ENCODE data around the gene ESRRG.
"Not testable (repeated sequence)": the region's sequence is repeated elsewhere in the genome, so short reads cannot be mapped to it uniquely, and the experiment has no call there.

Gene ESRRG

GRCh38 chr1:216533776-216534175 lies 189.5 kb downstream of the ESRRG start:
- no peak for TF ChIP-seq CTCF (IDR thresholded peaks at IDR 0.05; ENCODE audit: borderline replicate concordance, control extremely low read depth, extremely low read depth, insufficient read depth, missing control alignments)
- in situ Hi-C loops (cut with MboI; ENCODE audit: low sequenced_read_pairs, unreplicated experiment), result no loop called here
- no peak for DNase-seq (ENCODE audit: low spot score)

- no peak for DNase-seq (ENCODE audit: low spot score)
- no peak for TF ChIP-seq CTCF (IDR thresholded peaks at IDR 0.05; ENCODE audit: borderline replicate concordance, control extremely low read depth, extremely low read depth, insufficient read depth, missing control alignments)
- in situ Hi-C loops (cut with MboI; ENCODE audit: low sequenced_read_pairs, unreplicated experiment), result no loop called here
These were observed 190.9 kb downstream of the ESRRG start for GRCh38 chr1:216532251-216532798.

- TF ChIP-seq CTCF (IDR thresholded peaks at IDR 0.05; ENCODE audit: borderline replicate concordance, control extremely low read depth, extremely low read depth, insufficient read depth, missing control alignments), result no peak
- no peak for DNase-seq (ENCODE audit: low spot score)
- in situ Hi-C loops (cut with MboI; ENCODE audit: low sequenced_read_pairs, unreplicated experiment), result no loop called here
These were observed 191.7 kb downstream of the ESRRG start for GRCh38 chr1:216531263-216532239.

- in situ Hi-C loops (cut with MboI; ENCODE audit: low sequenced_read_pairs, unreplicated experiment); DNase-seq (ENCODE audit: low spot score): not testable (repeated sequence)
These were observed 193.4 kb downstream of the ESRRG start for GRCh38 chr1:216529851-216530250.

- in situ Hi-C loops (cut with MboI; ENCODE audit: low sequenced_read_pairs, unreplicated experiment), result no loop called here
- DNase-seq (ENCODE audit: low spot score), result no peak
- no peak for TF ChIP-seq CTCF (IDR thresholded peaks at IDR 0.05; ENCODE audit: borderline replicate concordance, control extremely low read depth, extremely low read depth, insufficient read depth, missing control alignments)
These were observed 194.4 kb downstream of the ESRRG start for GRCh38 chr1:216528816-216529215.

GRCh38 chr1:216523449-216524190 lies 199.6 kb downstream of the ESRRG start:
- in situ Hi-C loops (cut with MboI; ENCODE audit: low sequenced_read_pairs, unreplicated experiment), result no loop called here
- no peak for TF ChIP-seq CTCF (IDR thresholded peaks at IDR 0.05; ENCODE audit: borderline replicate concordance, control extremely low read depth, extremely low read depth, insufficient read depth, missing control alignments)
- DNase-seq (ENCODE audit: low spot score), result no peak

Measured in GM13976 (cell line).